ENCODE measurements around the gene ADIPOR1.
"Not testable (repeated sequence)": the region's sequence is repeated elsewhere in the genome, so short reads cannot be mapped to it uniquely, and the experiment has no call there.

ADIPOR1 gene, protein sequence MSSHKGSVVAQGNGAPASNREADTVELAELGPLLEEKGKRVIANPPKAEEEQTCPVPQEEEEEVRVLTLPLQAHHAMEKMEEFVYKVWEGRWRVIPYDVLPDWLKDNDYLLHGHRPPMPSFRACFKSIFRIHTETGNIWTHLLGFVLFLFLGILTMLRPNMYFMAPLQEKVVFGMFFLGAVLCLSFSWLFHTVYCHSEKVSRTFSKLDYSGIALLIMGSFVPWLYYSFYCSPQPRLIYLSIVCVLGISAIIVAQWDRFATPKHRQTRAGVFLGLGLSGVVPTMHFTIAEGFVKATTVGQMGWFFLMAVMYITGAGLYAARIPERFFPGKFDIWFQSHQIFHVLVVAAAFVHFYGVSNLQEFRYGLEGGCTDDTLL

DNA sequence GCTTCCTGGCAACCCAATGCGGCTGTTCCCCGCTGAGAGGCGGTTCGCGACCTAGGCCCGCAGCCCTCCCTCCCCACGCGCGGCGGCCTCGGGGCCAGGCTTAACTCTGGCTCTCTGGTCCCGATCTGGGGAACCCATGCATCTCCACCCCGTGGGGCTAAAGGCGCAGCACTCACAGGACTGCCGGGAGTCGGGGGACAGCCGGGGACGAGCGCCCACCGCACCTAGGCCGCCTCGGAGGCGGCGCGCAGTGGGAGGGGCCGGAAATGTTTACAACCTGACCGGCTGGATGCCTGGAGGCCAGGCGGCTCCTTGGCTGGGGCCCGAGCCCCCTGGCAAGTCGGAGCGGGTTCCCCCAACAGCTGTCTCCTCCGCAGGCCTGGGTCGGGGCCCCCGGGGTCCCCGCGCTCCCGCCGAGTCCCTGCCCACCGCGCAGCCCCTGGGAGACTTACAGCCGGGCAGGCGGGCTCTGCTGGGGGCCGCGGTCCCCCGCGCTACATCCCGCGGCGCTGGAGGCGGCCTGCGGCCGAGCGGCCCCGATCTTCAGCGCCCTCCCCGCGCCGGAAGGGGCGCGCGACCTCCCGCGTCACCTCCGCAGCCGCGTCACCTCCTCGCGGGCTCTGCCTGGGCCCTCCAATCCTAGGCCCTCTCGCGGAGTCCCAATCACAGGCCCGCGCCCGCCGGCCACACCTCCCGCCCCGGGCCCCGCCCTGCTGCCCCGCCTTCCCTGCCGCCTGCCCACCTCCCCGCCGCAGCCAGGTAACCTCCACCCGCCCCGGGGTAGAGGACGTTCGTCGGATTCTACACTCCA lies at the start of gene ADIPOR1:
Gene ADIPOR1 (minus strand): TSS at position 580 of the 811 bp plus-strand sequence. CDS start 7,242 bp downstream, outside the sequence.
- H3K4me3 ChIP-seq (ENCODE audit: low read depth in 1 of 2, low read length in 2 of 2), result peak within 1 kb of the TSS; percentile 83 to 90
- peak within 1 kb of the TSS; percentile 78 for H3K27ac ChIP-seq (ENCODE audit: low read depth, low read length)
- H3K36me3 ChIP-seq (ENCODE audit: control insufficient read depth in 1 of 2, insufficient read depth in 2 of 2, low read length in 2 of 2), result peaks cover 10 to 15% of the 10 kb centered on the region in 2 donors
- peak within 1 kb of the TSS; percentile 82 to 94 for H3K9ac ChIP-seq (ENCODE audit: low read depth in 1 of 2, low read length in 2 of 2)
- H3K27me3 ChIP-seq (ENCODE audit: control insufficient read depth in 1 of 2, insufficient read depth in 2 of 2, low read length in 2 of 2), result no peaks in the 10 kb centered on the region
- H3K9me3 ChIP-seq (ENCODE audit: control insufficient read depth in 1 of 2, low read length in 2 of 2), result no peaks in the 10 kb centered on the region
- peaks cover 36 to 38% of the 10 kb centered on the region in 2 donors for H3K4me1 ChIP-seq (ENCODE audit: control insufficient read depth in 1 of 2, insufficient read depth in 2 of 2, low read length in 2 of 2)

DNA sequence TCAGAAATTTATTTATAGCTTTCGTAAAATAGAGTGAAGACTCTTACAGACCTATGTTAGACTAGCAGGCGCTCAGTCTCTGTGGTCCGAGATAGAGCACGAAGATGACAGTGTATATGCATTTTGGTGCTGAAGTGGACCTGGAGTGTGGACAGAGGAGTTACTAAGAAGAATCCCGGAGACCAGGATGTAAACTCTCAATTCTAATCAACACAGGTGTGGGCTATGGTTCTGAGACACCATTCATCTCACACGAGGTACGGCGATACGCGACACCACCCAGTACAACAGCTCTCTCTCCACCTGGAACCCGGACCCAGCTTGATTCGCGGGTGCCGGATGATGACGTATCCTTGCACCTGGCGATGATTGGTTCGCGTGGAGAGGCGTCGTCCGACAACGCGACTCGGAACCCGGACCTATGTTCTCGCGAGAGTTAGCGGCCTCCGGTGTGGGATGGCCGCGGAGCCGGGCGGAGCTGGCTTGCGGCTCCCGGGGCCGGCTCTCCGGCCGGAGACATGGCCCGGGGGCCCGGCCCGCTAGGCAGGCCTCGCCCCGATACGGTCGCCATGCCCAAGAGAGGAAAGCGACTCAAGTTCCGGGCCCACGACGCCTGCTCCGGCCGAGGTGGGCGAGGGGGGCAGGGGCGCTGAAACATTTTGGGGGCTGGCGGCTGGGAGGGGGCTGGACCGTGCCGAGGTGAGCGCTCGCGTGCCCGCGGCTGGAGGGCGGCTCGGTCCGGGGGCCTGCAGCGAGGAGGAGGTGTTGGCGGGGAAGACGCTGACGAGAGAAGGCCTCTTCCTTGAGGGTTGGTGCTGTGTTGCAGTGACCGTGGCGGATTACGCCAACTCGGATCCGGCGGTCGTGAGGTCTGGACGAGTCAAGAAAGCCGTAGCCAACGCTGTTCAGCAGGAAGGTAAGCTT lies 49.1 kb upstream of the ADIPOR1 start, which contains the start of gene TMEM183A:
Gene TMEM183A (plus strand): TSS at position 427 of the 924 bp plus-strand sequence. CDS start 92 bp downstream, at position 519.
- Histone ChIP-seq H3K9me3 (ENCODE audit: control insufficient read depth in 1 of 2, low read length in 2 of 2) (no peaks in the 10 kb centered on the region), H3K4me3 (ENCODE audit: low read depth in 1 of 2, low read length in 2 of 2) (peak within 1 kb of the TSS; percentile 97 to 98)

DNA sequence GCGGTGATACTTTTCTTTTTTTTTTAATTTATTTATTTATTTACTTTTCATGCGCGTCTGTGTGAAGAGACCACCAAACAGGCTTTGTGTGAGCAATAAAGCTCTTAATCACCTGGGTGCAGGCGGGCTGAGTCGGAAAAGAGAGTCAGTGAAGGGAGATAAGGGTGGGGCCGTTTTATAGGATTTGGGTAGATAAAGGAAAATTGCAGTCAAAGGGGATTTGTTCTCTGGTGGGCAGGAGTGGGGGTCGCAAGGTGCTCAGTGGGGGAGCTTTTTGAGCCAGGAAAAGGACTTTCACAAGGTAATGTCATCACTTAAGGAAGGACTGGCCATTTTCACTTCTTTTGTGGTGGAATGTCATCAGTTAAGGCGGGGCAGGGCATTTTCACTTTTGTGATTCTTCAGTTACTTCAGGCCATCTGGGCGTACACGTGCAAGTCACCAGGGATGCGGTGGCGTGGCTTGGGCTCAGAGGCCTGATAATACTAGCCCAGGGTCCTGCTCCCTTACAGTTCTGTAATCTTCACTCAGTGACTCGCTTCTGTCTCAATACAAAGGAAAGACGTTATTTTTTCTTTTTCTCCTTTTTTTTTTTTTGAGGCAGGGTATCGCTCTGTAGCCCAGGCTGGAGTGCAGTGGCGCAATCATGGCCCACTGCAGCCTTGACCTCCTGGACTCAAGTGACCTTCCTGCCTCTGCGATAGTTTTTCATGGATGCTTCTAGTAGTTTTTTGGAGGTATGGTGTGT lies 47.5 kb upstream of the ADIPOR1 start:
- not testable (repeated sequence) for H3K4me1 ChIP-seq (ENCODE audit: control insufficient read depth in 1 of 2, insufficient read depth in 2 of 2, low read length in 2 of 2); H3K27me3 ChIP-seq (ENCODE audit: control insufficient read depth in 1 of 2, insufficient read depth in 2 of 2, low read length in 2 of 2); H3K9ac ChIP-seq (ENCODE audit: low read depth in 1 of 2, low read length in 2 of 2); H3K9me3 ChIP-seq (ENCODE audit: control insufficient read depth in 1 of 2, low read length in 2 of 2); H3K27ac ChIP-seq (ENCODE audit: low read depth, low read length)
- H3K36me3 ChIP-seq (ENCODE audit: control insufficient read depth in 1 of 2, insufficient read depth in 2 of 2, low read length in 2 of 2), result peaks cover 3 to 15% of the 10 kb centered on the region in 2 donors
- peak overlapping the region in 1 of 2 donors; percentile 97 for H3K4me3 ChIP-seq (ENCODE audit: low read depth in 1 of 2, low read length in 2 of 2)

More for the DNA sequence above, 49.1 kb upstream of the ADIPOR1 start, which contains the start of gene TMEM183A:
- Histone ChIP-seq H3K4me1 (ENCODE audit: control insufficient read depth in 1 of 2, insufficient read depth in 2 of 2, low read length in 2 of 2) (peaks cover 6 to 8% of the 10 kb centered on the region in 2 donors), H3K36me3 (ENCODE audit: control insufficient read depth in 1 of 2, insufficient read depth in 2 of 2, low read length in 2 of 2) (peaks cover 3 to 25% of the 10 kb centered on the region in 2 donors), H3K27ac (ENCODE audit: low read depth, low read length) (peak within 1 kb of the TSS; percentile 97), H3K9ac (ENCODE audit: low read depth in 1 of 2, low read length in 2 of 2) (peak within 1 kb of the TSS; percentile 92 to 96), H3K27me3 (ENCODE audit: control insufficient read depth in 1 of 2, insufficient read depth in 2 of 2, low read length in 2 of 2) (no peaks in the 10 kb centered on the region)

DNA sequence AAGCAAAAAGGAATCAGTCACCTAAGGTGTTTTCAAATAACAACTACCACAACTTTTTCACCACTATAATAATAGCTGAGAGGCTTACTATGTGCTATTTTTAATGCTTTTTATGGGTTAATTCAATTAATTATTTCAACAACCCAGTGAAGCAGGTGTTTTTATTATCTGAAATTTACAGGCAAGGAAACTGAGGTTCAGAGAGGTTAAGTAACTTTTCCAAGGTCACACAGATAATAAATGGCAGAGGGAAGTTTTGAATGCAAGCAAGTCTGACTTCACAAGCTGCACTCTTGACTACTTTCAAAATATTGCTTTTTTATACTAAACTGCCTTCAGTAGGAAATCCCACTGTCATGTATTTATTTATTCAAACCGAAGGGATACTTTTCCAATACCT lies 44.8 kb upstream of the ADIPOR1 start:
- Histone ChIP-seq H3K4me3 (ENCODE audit: low read depth in 1 of 2, low read length in 2 of 2) (no peak overlapping the region), H3K9ac (ENCODE audit: low read depth in 1 of 2, low read length in 2 of 2) (no peak overlapping the region), H3K27me3 (ENCODE audit: control insufficient read depth in 1 of 2, insufficient read depth in 2 of 2, low read length in 2 of 2) (no peaks in the 10 kb centered on the region), H3K27ac (ENCODE audit: low read depth, low read length) (no peak overlapping the region), H3K36me3 (ENCODE audit: control insufficient read depth in 1 of 2, insufficient read depth in 2 of 2, low read length in 2 of 2) (no peaks in the 10 kb centered on the region), H3K4me1 (ENCODE audit: control insufficient read depth in 1 of 2, insufficient read depth in 2 of 2, low read length in 2 of 2) (peaks cover 0 to 3% of the 10 kb centered on the region in 2 donors), H3K9me3 (ENCODE audit: control insufficient read depth in 1 of 2, low read length in 2 of 2) (no peaks in the 10 kb centered on the region)

DNA sequence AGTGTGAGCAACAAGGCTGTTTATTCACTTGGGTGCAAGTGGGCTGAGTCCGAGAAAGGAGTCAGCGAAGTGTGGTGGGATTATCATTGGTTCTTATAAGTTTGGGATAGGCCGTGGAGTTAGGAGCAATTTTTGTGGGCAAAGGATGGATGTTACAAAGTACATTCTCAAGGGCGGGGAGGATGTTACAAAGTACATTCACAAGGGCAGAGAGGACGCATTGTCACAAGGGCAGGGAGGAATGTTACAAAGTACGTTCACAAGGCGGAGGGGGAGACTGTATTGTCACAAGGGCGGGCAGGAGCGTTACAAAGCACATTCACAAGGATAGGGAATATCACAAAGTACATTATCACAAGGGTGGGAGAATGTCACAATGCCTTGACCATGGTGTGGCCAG lies 43.9 kb upstream of the ADIPOR1 start:
- Histone ChIP-seq H3K27ac (ENCODE audit: low read depth, low read length) (no peak overlapping the region), H3K9me3 (ENCODE audit: control insufficient read depth in 1 of 2, low read length in 2 of 2) (no peaks in the 10 kb centered on the region), H3K9ac (ENCODE audit: low read depth in 1 of 2, low read length in 2 of 2) (no peak overlapping the region), H3K36me3 (ENCODE audit: control insufficient read depth in 1 of 2, insufficient read depth in 2 of 2, low read length in 2 of 2) (no peaks in the 10 kb centered on the region), H3K27me3 (ENCODE audit: control insufficient read depth in 1 of 2, insufficient read depth in 2 of 2, low read length in 2 of 2) (no peaks in the 10 kb centered on the region), H3K4me3 (ENCODE audit: low read depth in 1 of 2, low read length in 2 of 2) (no peak overlapping the region), H3K4me1 (ENCODE audit: control insufficient read depth in 1 of 2, insufficient read depth in 2 of 2, low read length in 2 of 2) (peaks cover 0 to 3% of the 10 kb centered on the region in 2 donors)

DNA sequence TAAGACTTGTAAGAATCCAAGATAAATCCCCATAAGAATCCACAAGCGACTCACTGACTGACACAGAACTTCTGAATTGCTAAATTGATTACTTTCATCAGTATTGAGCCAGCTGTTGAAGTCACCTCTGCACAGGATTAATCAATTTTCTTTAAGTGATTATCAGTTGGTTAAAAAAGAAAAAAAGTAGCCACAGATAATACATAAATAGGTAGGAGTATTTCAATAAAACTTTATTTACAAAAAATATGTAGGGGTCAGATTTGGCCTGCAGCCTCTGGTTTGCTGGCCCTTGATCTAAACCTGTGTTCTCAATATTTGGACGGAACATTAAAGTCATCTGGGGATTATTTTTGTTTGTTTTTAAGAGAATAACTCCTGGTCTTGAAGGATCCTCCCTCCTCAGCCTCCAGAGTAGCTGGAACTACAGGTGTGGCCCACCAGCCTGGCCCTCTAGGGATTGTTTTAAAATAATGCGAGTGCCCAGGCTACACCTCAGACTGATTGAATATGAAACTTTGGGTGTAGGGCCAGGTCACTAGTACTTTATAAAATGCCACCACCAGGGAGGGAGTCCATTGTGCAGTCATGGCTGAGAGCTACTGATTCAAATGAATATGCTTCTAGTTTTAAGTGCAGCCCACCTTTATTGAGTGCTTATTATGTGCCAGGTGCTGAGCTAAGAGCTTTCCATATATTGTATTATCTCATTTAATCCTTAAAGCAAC lies 42.3 kb upstream of the ADIPOR1 start:
- Histone ChIP-seq H3K9ac (ENCODE audit: low read depth in 1 of 2, low read length in 2 of 2) (no peak overlapping the region), H3K27ac (ENCODE audit: low read depth, low read length) (no peak overlapping the region), H3K9me3 (ENCODE audit: control insufficient read depth in 1 of 2, low read length in 2 of 2) (no peaks in the 10 kb centered on the region), H3K36me3 (ENCODE audit: control insufficient read depth in 1 of 2, insufficient read depth in 2 of 2, low read length in 2 of 2) (no peaks in the 10 kb centered on the region), H3K27me3 (ENCODE audit: control insufficient read depth in 1 of 2, insufficient read depth in 2 of 2, low read length in 2 of 2) (peaks cover 0 to 3% of the 10 kb centered on the region in 2 donors), H3K4me3 (ENCODE audit: low read depth in 1 of 2, low read length in 2 of 2) (no peak overlapping the region), H3K4me1 (ENCODE audit: control insufficient read depth in 1 of 2, insufficient read depth in 2 of 2, low read length in 2 of 2) (peaks cover 0 to 3% of the 10 kb centered on the region in 2 donors)

DNA sequence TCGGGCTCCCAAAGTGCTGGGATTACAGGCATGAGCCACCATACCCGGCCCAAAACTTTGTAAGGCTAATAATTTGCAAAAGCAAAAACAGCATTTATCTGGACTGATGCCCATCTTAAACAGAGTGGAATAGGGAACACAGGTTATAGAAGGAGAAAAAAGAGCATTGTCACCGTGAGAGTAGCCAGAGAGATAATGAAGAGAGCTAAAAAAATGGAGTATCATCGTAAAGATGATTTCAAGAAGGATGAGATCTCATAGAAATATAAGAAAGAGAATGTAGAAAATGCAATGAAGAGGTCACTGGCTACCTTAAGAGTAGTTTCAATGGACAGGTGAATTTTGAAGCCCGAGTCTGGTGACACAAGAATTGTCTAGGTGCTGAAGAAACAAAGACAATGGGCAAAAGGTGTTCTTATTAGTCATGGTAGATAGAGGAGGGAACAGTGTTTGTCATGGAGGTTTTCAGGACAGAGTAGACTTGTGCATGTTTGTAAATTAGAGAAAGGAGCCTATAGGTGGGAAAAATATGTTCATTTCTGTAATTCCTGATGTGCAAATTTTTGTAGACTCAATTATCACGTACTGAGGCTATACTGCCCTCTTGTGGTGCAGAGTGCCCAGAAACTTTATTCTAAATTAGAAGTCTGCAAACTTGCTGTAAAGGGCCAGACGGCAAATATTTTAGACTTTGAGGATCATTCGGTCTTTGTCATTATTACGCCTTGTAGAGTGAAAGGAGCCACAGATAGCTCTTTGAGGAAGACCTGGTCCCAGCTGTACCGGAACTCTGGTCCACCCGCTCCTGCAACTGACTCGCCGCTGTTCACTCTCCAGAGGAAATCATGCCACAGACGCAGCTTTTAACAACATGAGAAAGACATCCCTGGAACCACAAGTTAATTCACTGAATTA lies 41.0 kb upstream of the ADIPOR1 start:
- Histone ChIP-seq H3K9ac (ENCODE audit: low read depth in 1 of 2, low read length in 2 of 2) (peak overlapping the region in 1 of 2 donors; percentile 31), H3K36me3 (ENCODE audit: control insufficient read depth in 1 of 2, insufficient read depth in 2 of 2, low read length in 2 of 2) (no peaks in the 10 kb centered on the region), H3K4me3 (ENCODE audit: low read depth in 1 of 2, low read length in 2 of 2) (peak overlapping the region in 1 of 2 donors; percentile 28), H3K4me1 (ENCODE audit: control insufficient read depth in 1 of 2, insufficient read depth in 2 of 2, low read length in 2 of 2) (peaks cover 0 to 3% of the 10 kb centered on the region in 2 donors), H3K27me3 (ENCODE audit: control insufficient read depth in 1 of 2, insufficient read depth in 2 of 2, low read length in 2 of 2) (peaks cover 0 to 4% of the 10 kb centered on the region in 2 donors), H3K9me3 (ENCODE audit: control insufficient read depth in 1 of 2, low read length in 2 of 2) (no peaks in the 10 kb centered on the region), H3K27ac (ENCODE audit: low read depth, low read length) (no peak overlapping the region)

DNA sequence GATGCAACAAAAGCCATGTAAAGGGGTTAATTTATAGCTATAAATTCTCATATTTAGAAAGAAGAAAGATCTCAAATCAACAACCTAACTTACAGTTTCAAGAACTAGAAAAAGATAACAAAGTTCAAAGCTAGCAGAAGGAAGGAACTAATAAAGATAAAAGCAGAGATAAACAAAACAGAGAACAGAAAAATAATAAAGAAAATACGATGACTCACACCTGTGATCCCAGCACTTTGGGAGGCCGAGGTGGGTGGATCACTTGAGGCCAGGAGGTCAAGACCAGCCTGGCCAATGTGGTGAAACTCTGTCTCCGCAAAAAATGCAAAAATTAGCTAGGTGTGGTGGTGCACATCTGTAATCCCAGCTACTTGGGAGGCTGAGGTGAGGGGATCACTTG lies 36.6 kb upstream of the ADIPOR1 start:
- no peaks in the 10 kb centered on the region for H3K9me3 ChIP-seq (ENCODE audit: control insufficient read depth in 1 of 2, low read length in 2 of 2)
- peaks cover 0 to 8% of the 10 kb centered on the region in 2 donors for H3K27me3 ChIP-seq (ENCODE audit: control insufficient read depth in 1 of 2, insufficient read depth in 2 of 2, low read length in 2 of 2)
- H3K27ac ChIP-seq (ENCODE audit: low read depth, low read length), result no peak overlapping the region
- no peak overlapping the region for H3K4me3 ChIP-seq (ENCODE audit: low read depth in 1 of 2, low read length in 2 of 2)
- H3K36me3 ChIP-seq (ENCODE audit: control insufficient read depth in 1 of 2, insufficient read depth in 2 of 2, low read length in 2 of 2), result no peaks in the 10 kb centered on the region
- H3K4me1 ChIP-seq (ENCODE audit: control insufficient read depth in 1 of 2, insufficient read depth in 2 of 2, low read length in 2 of 2), result peaks cover 0 to 3% of the 10 kb centered on the region in 2 donors
- no peak overlapping the region for H3K9ac ChIP-seq (ENCODE audit: low read depth in 1 of 2, low read length in 2 of 2)

Measured in duodenal mucosa (tissue), 2 donors.